Colonic mucosa (tissue), 4 donors: ENCODE measurements around the gene MED31. TPM values are rescaled to one million over a fixed set of nuclear protein-coding genes. Genes with fewer than 3 reads are reported as not detected.

Source experiments
- DNase-seq: peaks from one replicate; pipeline ENCODE4 v3.0.0-alpha.2; 2020
- H3K27ac ChIP-seq: fragments of 200-600 bp; one replicate; pipeline ENCODE4 v1.8.0; 2021
- H3K27me3 ChIP-seq: fragments of 200-600 bp; one replicate; pipeline ENCODE4 v1.8.0; 2021
- H3K36me3 ChIP-seq: fragments of 200-600 bp; one replicate; pipeline ENCODE4 v1.8.0; 2021
- H3K4me1 ChIP-seq: fragments of 200-600 bp; one replicate; pipeline ENCODE4 v1.8.0; 2021; ENCODE audit warnings: mild to moderate bottlenecking
- H3K4me3 ChIP-seq: fragments of 200-600 bp; one replicate; pipeline ENCODE4 v1.8.0; 2021
- H3K9ac ChIP-seq, 2 donors: one replicate each; pipeline ENCODE4 v1.7.0; 2013; ENCODE audit warnings: control low read depth in 2 of 2, low read depth in 2 of 2, low read length in 2 of 2
- H3K9me3 ChIP-seq: fragments of 200-600 bp; one replicate; pipeline ENCODE4 v1.8.0; 2021
- CTCF ChIP-seq: fragments of 200-600 bp; IDR thresholded peaks from one replicate; pipeline ENCODE4 v1.8.0; 2022; ENCODE audit warnings: antibody characterized with exemption, mild to moderate bottlenecking
- intact Hi-C: fragments of 100-400 bp; cut with DNase I; formaldehyde crosslinking; loops from one replicate; pipeline ENCODE4 v1.14.1; 2022
- total RNA-seq, 2 donors: library from RNA; stranded (reverse); fragmentation: NEBNext Ultra II Directional in 1 of 2; extraction: Animal tissue kit (Norgen Biotek cat#: 25700) in 1 of 2; gene quantifications; one replicate each; pipeline ENCODE4 v1.2.1, GENCODE V29; 2021
- donor health status: healthy.
- donor health status: DM: no; HTN: no; CAD: no.
- donor health status: DM: no; HTN: no; CAD: no.

Gene MED31
- total RNA-seq, 2 donors from 2014 or later, result 14.3 to 15.2 TPM

- Histone ChIP-seq H3K4me3 (no peak overlapping the region), H3K27me3 (no peaks in the 10 kb centered on the region), H3K36me3 (no peaks in the 10 kb centered on the region), H3K9me3 (no peaks in the 10 kb centered on the region), H3K4me1 (no peaks in the 10 kb centered on the region), H3K9ac (no peak overlapping the region), H3K27ac (no peak overlapping the region)
- intact Hi-C loops, result no loop called here
- no peak for TF ChIP-seq CTCF
- DNase-seq, result no peak
These were observed 30.9 kb upstream of the MED31 start for GRCh38 chr17:6682339-6682738.

- H3K9me3 ChIP-seq, result no peaks in the 10 kb centered on the region
- intact Hi-C loops, result no loop called here
- DNase-seq, result no peak
These were observed 30.3 kb upstream of the MED31 start for GRCh38 chr17:6681671-6682070.

GRCh38 chr17:6681176-6681575, 29.8 kb upstream of the MED31 start:
- Histone ChIP-seq H3K9me3 (no peaks in the 10 kb centered on the region), H3K27me3 (no peaks in the 10 kb centered on the region), H3K9ac (no peak overlapping the region), H3K4me1 (no peaks in the 10 kb centered on the region), H3K27ac (no peak overlapping the region), H3K36me3 (no peaks in the 10 kb centered on the region), H3K4me3 (no peak overlapping the region)
- DNase-seq, result no peak
- no peak for TF ChIP-seq CTCF
- intact Hi-C loops, result no loop called here

More at GRCh38 chr17:6681671-6682070, 30.3 kb upstream of the MED31 start:
- no peak overlapping the region for H3K9ac ChIP-seq
- no peaks in the 10 kb centered on the region for H3K27me3 ChIP-seq
- no peak overlapping the region for H3K4me3 ChIP-seq
- H3K4me1 ChIP-seq, result no peaks in the 10 kb centered on the region
- H3K27ac ChIP-seq, result no peak overlapping the region
- no peak for TF ChIP-seq CTCF
- no peaks in the 10 kb centered on the region for H3K36me3 ChIP-seq

GRCh38 chr17:6679241-6679640, 27.8 kb upstream of the MED31 start:
- intact Hi-C loops, result no loop called here
- TF ChIP-seq CTCF, result no peak
- no peaks in the 10 kb centered on the region for H3K9me3 ChIP-seq
- no peak for DNase-seq
- H3K9ac ChIP-seq, result no peak overlapping the region
- no peaks in the 10 kb centered on the region for H3K4me1 ChIP-seq
- no peak overlapping the region for H3K4me3 ChIP-seq
- H3K27me3 ChIP-seq, result no peaks in the 10 kb centered on the region
- no peak overlapping the region for H3K27ac ChIP-seq
- H3K36me3 ChIP-seq, result no peaks in the 10 kb centered on the region

- Histone ChIP-seq H3K36me3 (no peaks in the 10 kb centered on the region), H3K27ac (no peak overlapping the region), H3K9ac (no peak overlapping the region), H3K4me3 (no peak overlapping the region), H3K9me3 (no peaks in the 10 kb centered on the region), H3K4me1 (no peaks in the 10 kb centered on the region), H3K27me3 (no peaks in the 10 kb centered on the region)
- intact Hi-C loops, result no loop called here
- DNase-seq, result no peak
- no peak for TF ChIP-seq CTCF
These were observed 26.5 kb upstream of the MED31 start for GRCh38 chr17:6677946-6678345.
